Kidney epithelial cell (primary cell): ENCODE data around the gene SLC25A18. TPM values are rescaled to one million over a fixed set of nuclear protein-coding genes. Genes with fewer than 3 reads are reported as not detected.

Experiments used
- DNase-seq: peaks from one replicate; pipeline ENCODE4 v3.0.0-alpha.2; 2010; ENCODE audit warnings: low read depth
- H3K27me3 ChIP-seq: 2 replicates; pipeline ENCODE4 v1.6.0; 2011; ENCODE audit warnings: low read length; ENCODE audit not compliant: control insufficient read depth, insufficient read depth
- H3K36me3 ChIP-seq: 2 replicates; pipeline ENCODE4 v1.5.1; 2011; ENCODE audit warnings: low read length; ENCODE audit not compliant: control insufficient read depth, insufficient read depth
- H3K4me3 ChIP-seq: 2 replicates; pipeline ENCODE4 v1.5.1; 2011; ENCODE audit warnings: low read depth, mild to moderate bottlenecking, control low read depth, low read length
- CTCF ChIP-seq: IDR thresholded peaks from 2 replicates; pipeline ENCODE4 v1.5.1; 2011; ENCODE audit warnings: mild to moderate bottlenecking, moderate library complexity, low read length, control low read depth, inconsistent platforms; ENCODE audit not compliant: insufficient read depth, poor library complexity, severe bottlenecking
- total RNA-seq: library from RNA; depleted of rRNA; stranded (reverse); fragments of >200 nt; gene quantifications from 2 replicates; pipeline ENCODE4 v1.2.3, GENCODE V29; 2015

Gene SLC25A18
- total RNA-seq, 1 donor from 2014 or later: 0.08 TPM

DNA sequence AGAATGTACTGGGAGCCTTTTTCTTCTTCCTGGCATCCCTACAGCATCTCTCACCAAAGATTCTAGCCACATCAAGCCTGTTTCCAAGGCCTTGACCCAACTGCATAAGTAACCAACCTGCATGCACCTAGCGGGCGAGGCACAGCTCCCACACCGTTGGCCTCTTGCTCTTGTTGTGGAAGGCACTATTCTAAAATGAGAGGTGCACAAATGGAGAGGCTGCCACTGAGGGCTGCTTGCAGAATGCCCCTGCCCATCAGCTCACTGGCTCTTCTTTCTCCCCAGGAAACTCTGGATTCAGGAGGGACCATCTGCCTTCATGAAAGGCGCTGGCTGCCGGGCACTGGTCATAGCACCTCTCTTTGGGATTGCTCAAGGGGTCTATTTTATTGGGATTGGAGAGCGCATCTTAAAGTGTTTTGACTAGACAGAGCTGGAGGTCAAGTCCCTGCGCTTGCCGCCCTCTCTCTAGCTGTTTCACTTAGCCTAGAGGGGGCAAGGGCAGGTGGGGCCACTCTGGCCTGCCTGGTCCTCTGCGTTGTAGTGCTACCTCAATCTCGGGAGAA is 26.6 kb downstream of the SLC25A18 start:
- H3K4me3 ChIP-seq: no peak overlapping the region
- DNase-seq: no peak
- TF ChIP-seq CTCF: no peak
- H3K27me3 ChIP-seq: no peaks in the 10 kb centered on the region
- peaks cover 3% of the 10 kb centered on the region for H3K36me3 ChIP-seq

- no peak for DNase-seq
- peaks cover 3% of the 10 kb centered on the region for H3K36me3 ChIP-seq
- no peak for TF ChIP-seq CTCF
- H3K27me3 ChIP-seq: no peaks in the 10 kb centered on the region
- H3K4me3 ChIP-seq: no peak overlapping the region
Measured at GRCh38 chr22:17590586-17590985, 27.3 kb downstream of the SLC25A18 start.

- no peaks in the 10 kb centered on the region for H3K27me3 ChIP-seq
- TF ChIP-seq CTCF: no peak
- no peak overlapping the region for H3K4me3 ChIP-seq
- no peak for DNase-seq
- H3K36me3 ChIP-seq: peaks cover 6% of the 10 kb centered on the region
Measured at GRCh38 chr22:17592201-17592600, 28.9 kb downstream of the SLC25A18 start.

DNA sequence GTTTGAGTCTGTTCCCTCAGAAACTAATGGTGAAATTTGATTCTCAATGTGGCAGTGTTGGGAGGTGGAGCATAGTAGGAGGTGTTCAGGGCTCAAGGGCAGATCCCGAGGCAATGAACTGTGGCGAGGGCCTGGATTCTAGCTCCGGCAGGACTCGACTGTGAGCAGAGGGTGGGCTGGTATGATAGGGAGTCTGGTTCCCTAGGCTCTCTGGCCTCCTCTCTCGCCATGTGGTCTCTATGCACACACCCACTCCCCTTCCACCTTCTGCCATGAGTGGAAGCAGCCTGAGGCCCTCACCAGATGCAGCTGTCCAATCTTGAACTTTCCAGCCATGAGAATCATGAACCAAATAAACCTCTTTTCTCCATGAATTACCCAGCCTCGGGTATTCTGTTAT is 32.9 kb downstream of the SLC25A18 start:
- Histone ChIP-seq H3K36me3 (peaks cover 8% of the 10 kb centered on the region), H3K27me3 (no peaks in the 10 kb centered on the region), H3K4me3 (no peak overlapping the region)
- TF ChIP-seq CTCF: no peak
- DNase-seq: no peak

DNA sequence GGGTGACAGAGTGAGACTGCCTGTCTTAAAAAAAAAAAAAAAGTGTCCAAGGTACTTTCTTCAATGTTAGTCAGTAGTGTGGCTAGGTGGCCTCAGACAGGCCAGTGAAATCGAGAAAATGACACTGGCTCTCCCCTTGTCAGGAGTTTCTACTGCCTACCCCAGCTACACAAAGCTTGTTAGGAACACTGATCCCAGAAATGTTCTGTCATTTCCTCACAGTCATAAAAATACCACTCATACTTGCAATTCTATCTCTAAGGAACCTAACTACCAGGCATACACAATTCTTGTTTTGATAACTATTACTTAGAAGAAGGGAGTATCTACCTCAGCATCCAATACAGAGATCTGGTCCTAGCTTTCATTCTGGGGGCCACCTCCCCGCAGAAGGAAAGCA is 33.9 kb downstream of the SLC25A18 start:
- Histone ChIP-seq H3K27me3 (no peaks in the 10 kb centered on the region), H3K36me3 (peaks cover 7% of the 10 kb centered on the region)

More for the DNA sequence above, 33.9 kb downstream of the SLC25A18 start:
- H3K4me3 ChIP-seq: no peak overlapping the region
- no peak for TF ChIP-seq CTCF
- no peak for DNase-seq
